Measurements from ENCODE around the gene SLK.

DNA sequence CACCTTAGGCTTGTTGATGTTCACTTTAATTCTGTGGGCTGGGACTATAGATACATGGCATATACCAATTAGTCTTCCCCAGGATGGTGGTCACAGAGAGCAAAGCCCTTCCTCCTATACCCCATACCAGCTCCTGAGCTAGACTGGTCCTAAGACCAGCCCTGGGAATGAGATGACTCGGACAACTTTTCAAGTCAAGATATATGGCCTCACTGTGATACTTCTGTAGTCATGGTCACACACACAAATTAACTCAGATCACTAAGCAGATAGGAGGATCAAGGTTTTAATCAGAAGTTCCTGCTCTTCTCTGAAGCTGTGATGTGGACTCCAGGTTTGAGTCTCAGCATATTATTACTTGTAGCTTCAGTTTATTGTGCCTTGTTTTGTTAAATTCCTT lies 53.1 kb downstream of the SLK start:
- TF ChIP-seq CTCF (IDR thresholded peaks at IDR 0.05 in 8 of 11, conservative IDR thresholded peaks at IDR 0.05 in 3 of 11) = no peak
- TF ChIP-seq POLR2A (IDR thresholded peaks at IDR 0.05) = no peak
- no peak for TF ChIP-seq POLR2AphosphoS5 (IDR thresholded peaks at IDR 0.05)
